HUES6 (cell line): ENCODE measurements around the gene PNMA6E.
"Not testable (repeated sequence)": the region's sequence is repeated elsewhere in the genome, so short reads cannot be mapped to it uniquely, and the experiment has no call there.

ENCODE experiments used
- H3K27ac ChIP-seq: 2 replicates; pipeline ENCODE4 v1.7.0; 2013; ENCODE audit warnings: low read depth, mild to moderate bottlenecking, low read length, inconsistent platforms
- H3K27me3 ChIP-seq: 2 replicates; pipeline ENCODE4 v1.6.1; 2013; ENCODE audit warnings: low read length; ENCODE audit not compliant: control insufficient read depth, insufficient read depth
- H3K36me3 ChIP-seq: 2 replicates; pipeline ENCODE4 v1.6.1; 2013; ENCODE audit warnings: low read length; ENCODE audit not compliant: control insufficient read depth, insufficient read depth
- H3K4me1 ChIP-seq: 2 replicates; pipeline ENCODE4 v1.6.1; 2013; ENCODE audit warnings: low read length; ENCODE audit not compliant: control insufficient read depth, insufficient read depth
- H3K4me3 ChIP-seq: 2 replicates; pipeline ENCODE4 v1.5.1; 2013; ENCODE audit warnings: low read depth, low read length
- H3K9ac ChIP-seq: one replicate; pipeline ENCODE4 v1.6.1; 2013; ENCODE audit warnings: mild to moderate bottlenecking, low read length
- H3K9me3 ChIP-seq: 2 replicates; pipeline ENCODE4 v1.6.1; 2013; ENCODE audit warnings: low read depth, low read length; ENCODE audit not compliant: control insufficient read depth, insufficient read depth

PNMA6E gene

GRCh38 chrX:153407736-153408135 lies 6.6 kb upstream of the PNMA6E start:
- Histone ChIP-seq H3K9me3 (peaks cover 22% of the 10 kb centered on the region; the same call in 1 of the 2 replicates), H3K4me1 (no peaks in the 10 kb centered on the region), H3K27ac (no peak overlapping the region), H3K36me3 (no peaks in the 10 kb centered on the region), H3K9ac (no peak overlapping the region), H3K4me3 (no peak overlapping the region), H3K27me3 (peaks cover 43% of the 10 kb centered on the region)

GRCh38 chrX:153406903-153407302 lies 5.8 kb upstream of the PNMA6E start:
- H3K9ac ChIP-seq = no peak overlapping the region
- H3K27ac ChIP-seq = no peak overlapping the region
- no peaks in the 10 kb centered on the region for H3K36me3 ChIP-seq
- H3K4me3 ChIP-seq = no peak overlapping the region
- no peaks in the 10 kb centered on the region for H3K4me1 ChIP-seq
- peaks cover 35% of the 10 kb centered on the region for H3K27me3 ChIP-seq
- peaks cover 22% of the 10 kb centered on the region; the same call in 1 of the 2 replicates for H3K9me3 ChIP-seq

DNA sequence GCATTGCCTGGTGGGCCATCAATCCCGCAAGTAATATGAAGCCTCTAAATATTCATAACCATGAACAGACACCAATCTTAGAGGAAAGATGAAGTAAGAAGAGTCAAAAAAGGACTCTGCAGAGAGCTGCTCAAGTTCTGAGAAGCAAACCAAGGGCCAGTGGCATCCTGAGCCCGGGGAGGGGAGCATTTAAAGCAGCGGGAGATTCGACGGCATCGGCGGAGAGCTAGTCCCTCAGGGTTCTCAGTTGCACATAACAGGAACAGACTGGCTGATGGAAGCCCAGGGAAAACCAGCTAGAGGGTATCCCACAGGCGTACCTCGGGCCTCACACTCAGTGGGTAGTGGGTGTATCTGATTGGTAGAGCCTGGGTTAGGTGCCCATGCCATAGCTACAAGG lies 4.9 kb upstream of the PNMA6E start:
- Histone ChIP-seq H3K27ac (no peak overlapping the region), H3K4me3 (no peak overlapping the region), H3K4me1 (no peaks in the 10 kb centered on the region), H3K27me3 (peaks cover 28% of the 10 kb centered on the region), H3K9ac (no peak overlapping the region), H3K9me3 (peaks cover 28% of the 10 kb centered on the region; the same call in 1 of the 2 replicates), H3K36me3 (no peaks in the 10 kb centered on the region)

DNA sequence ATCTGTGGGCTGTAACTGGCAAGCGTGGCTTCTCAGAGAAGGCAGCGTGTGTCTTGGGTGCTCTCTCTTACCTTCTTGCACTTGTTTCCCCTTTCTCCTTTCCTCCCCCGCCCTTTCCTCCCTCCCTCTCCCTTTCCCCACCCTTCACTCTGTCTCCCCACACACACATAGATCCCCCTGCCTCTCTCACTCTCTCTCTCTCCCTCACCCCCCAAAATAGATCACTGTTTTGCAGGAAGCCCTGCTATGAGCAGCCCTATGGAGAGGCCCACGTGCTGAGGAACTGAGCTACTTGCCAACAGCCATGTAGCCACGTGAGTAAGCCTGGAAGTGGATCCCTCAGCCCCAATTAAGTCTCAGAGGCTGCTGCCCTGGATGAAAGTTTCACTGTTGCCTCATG lies 4.3 kb upstream of the PNMA6E start:
- no peaks in the 10 kb centered on the region for H3K36me3 ChIP-seq
- no peak overlapping the region for H3K4me3 ChIP-seq
- peaks cover 22% of the 10 kb centered on the region; the same call in 1 of the 2 replicates for H3K27me3 ChIP-seq
- peaks cover 28% of the 10 kb centered on the region; the same call in 1 of the 2 replicates for H3K9me3 ChIP-seq
- no peaks in the 10 kb centered on the region for H3K4me1 ChIP-seq
- H3K27ac ChIP-seq = no peak overlapping the region
- H3K9ac ChIP-seq = no peak overlapping the region

- not testable (repeated sequence) for H3K4me1 ChIP-seq, H3K27ac ChIP-seq
- H3K9me3 ChIP-seq = peaks cover 30% of the 10 kb centered on the region; the same call in 1 of the 2 replicates
Measured at GRCh38 chrX:153404333-153404732, 3.2 kb upstream of the PNMA6E start.

DNA sequence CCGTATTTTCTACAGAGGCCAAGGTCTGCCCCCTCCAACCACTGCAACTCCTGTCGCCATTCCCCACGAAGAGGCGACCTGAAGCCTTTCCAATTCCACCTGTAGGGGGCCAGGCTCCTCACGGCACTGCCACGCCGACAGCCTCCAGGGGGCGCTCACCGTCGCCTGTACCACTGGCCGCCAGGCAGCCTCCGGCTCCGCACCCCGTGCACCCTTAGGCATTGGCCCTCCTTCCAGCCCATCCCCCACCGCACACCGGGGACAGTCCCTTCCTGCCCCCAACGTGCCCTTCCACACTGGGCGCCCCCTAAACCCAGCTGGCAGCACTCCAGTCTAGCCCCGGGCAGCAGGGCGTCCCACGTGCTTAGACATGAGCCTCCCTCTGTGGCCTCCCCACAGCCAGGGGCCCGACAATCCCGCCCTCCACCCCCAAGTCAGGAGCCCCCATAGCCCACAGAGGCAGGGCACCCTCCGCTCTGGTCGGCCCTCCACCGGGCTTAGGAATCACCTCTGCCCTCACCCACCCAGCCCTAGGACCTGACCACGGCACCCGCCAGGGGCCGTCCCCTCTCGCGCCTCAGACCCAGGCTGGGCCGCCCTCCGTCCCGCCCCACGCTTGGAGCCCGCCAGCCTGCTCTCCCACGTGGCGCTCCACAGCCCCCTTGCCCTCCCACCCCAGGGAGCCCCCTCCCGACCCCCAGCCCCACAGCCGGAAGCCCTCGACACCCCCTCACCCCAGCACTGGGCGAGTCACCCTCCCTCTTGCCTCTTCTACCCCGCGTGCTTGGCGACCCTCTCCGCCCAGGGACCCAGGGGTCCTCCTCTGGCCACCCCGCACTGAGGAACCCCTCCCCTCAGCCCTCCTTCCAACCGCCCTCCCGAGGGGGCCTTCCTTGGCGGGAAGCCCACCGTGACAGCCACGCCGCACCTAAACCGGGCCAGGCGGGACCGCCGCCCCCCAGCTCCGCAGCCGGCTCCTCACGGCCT lies 711 bp downstream of the PNMA6E start:
- H3K4me1 ChIP-seq = no peaks in the 10 kb centered on the region
- no peak overlapping the region for H3K27ac ChIP-seq
- no peak overlapping the region for H3K4me3 ChIP-seq
- no peaks in the 10 kb centered on the region for H3K36me3 ChIP-seq
- H3K9me3 ChIP-seq = peaks cover 15% of the 10 kb centered on the region; the same call in 1 of the 2 replicates
- peaks cover 10% of the 10 kb centered on the region; the same call in 1 of the 2 replicates for H3K27me3 ChIP-seq
- H3K9ac ChIP-seq = no peak overlapping the region

More at GRCh38 chrX:153404333-153404732, 3.2 kb upstream of the PNMA6E start:
- H3K27me3 ChIP-seq = peaks cover 18% of the 10 kb centered on the region; the same call in 1 of the 2 replicates
- not testable (repeated sequence) for H3K4me3 ChIP-seq, H3K36me3 ChIP-seq, H3K9ac ChIP-seq

GRCh38 chrX:153398275-153398960 lies 2.7 kb downstream of the PNMA6E start:
- peaks cover 5% of the 10 kb centered on the region; the same call in 1 of the 2 replicates for H3K4me1 ChIP-seq
- H3K4me3 ChIP-seq = no peak overlapping the region
- no peak overlapping the region for H3K27ac ChIP-seq
- H3K9ac ChIP-seq = no peak overlapping the region
- H3K9me3 ChIP-seq = peaks cover 11% of the 10 kb centered on the region; the same call in 1 of the 2 replicates
- no peaks in the 10 kb centered on the region; the same call in 1 of the 2 replicates for H3K27me3 ChIP-seq
- H3K36me3 ChIP-seq = no peaks in the 10 kb centered on the region

DNA sequence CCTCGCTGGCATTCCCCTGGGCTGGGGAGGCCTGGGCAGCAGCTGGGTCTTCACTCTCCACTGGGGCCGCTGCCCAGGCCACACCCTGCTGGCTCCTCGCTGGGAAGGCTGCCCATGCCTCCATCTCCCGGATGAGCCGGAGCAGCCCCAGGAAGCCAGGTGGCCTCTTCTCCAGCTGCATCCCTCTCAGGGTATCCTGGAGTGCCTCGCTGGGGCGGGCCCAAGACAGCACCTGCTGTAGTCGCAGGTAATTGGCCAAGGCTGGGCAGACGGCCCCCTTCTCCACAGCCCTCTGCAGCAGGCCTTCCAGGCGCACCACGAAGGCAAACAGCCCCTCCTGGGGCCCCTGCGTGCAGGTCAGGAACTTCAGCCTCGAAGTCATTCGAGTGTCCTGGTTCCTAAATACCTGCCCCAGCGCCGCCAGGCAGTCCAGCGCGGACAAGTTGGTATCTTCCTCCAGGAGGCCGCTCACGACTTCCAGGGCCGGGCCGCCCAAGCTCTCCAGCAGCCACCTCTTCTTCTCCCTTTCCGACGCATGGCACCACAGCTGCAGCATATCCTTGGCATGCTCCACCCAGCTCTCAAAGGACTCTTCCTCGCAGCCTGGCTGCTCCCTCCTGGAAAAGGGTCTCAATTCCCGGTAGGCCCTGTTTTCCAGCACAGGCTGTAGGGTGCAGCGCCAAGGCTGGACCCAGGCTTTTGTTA lies 3.7 kb downstream of the PNMA6E start:
- H3K4me3 ChIP-seq = no peak overlapping the region
- H3K27ac ChIP-seq = no peak overlapping the region
- H3K27me3 ChIP-seq = no peaks in the 10 kb centered on the region; the same call in 1 of the 2 replicates
- no peak overlapping the region for H3K9ac ChIP-seq
- no peaks in the 10 kb centered on the region for H3K36me3 ChIP-seq
- H3K4me1 ChIP-seq = peaks cover 5% of the 10 kb centered on the region; the same call in 1 of the 2 replicates
- peaks cover 12% of the 10 kb centered on the region; the same call in 1 of the 2 replicates for H3K9me3 ChIP-seq

DNA sequence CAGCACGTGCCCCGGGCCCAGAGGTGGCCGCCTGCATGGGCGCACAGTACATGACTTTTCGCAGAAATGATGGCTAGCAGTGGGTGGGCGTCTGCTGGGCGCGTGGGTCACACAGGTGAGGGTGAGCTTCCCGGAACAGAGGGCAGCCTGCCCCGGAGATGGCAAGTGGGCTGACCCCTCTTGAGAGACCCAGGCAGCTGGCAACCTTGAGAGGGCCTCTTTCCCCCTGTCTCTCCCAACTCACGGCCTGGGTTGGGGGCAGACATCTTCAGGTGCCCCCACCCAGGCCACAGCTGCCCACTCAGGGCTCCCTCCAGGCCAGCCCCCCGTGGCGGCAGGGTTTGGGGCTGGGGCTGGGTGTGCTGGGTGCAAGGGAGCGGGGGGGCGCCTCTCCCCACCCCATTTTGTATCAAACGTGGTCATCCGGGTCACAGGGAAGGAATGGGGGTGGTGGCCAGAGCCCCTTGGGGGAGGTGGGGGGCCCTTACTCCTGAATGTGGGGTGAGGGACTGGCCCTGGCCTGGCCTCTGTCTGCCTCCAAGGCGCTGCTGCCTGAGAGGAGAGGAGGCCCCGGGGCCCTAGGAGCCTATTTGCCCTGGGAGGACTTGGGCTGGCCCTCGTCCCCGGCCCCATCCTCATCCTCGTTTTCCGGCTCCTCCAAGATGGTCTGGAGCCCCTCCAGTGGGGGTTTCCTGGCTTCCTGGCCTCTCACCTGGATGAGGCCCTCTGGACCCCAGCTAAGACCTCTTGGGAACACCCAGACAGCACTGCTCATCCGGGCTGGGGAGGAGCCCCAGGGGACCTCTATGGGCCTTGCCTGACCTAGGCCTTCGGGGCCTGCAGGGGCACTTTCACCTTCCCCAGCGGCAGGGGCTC lies 4.6 kb downstream of the PNMA6E start:
- peaks cover 20% of the 10 kb centered on the region; the same call in 1 of the 2 replicates for H3K9me3 ChIP-seq

More for the DNA sequence above, 4.6 kb downstream of the PNMA6E start:
- Histone ChIP-seq H3K27ac (no peak overlapping the region), H3K36me3 (no peaks in the 10 kb centered on the region), H3K27me3 (no peaks in the 10 kb centered on the region; the same call in 1 of the 2 replicates), H3K4me3 (no peak overlapping the region), H3K4me1 (peaks cover 5% of the 10 kb centered on the region; the same call in 1 of the 2 replicates), H3K9ac (no peak overlapping the region)
